HG02970 (cell line): ENCODE results near the gene TAS1R1.

Source experiments
- ATAC-seq: cut with Tn5 transposase; IDR thresholded peaks from one replicate; pipeline ENCODE4 v1.9.1; 2021; ENCODE audit warnings: mild to moderate bottlenecking, moderate library complexity, moderate number of reproducible peaks; ENCODE audit not compliant: unreplicated experiment, low FRiP score

TAS1R1 gene

DNA sequence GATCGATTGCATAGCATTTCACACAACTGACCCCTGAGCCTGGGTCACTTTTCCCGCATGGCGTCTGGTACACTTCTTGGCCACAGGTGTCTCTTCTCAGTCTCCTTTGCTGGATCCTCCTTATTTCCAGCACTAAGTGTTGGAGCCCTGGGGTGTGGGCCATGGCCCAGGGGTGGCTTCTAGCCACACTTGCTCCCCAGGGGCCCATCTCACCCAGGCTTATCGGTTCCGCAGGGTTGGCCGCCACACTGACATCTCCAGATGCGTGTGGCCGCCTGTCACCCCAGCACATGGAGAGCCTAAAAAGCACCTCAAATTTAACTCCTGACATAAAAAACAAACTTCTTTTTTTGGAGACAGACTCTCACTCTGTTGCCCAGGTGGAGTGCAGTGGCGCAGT is 71.9 kb downstream of the TAS1R1 start:
- ATAC-seq = no peak

DNA sequence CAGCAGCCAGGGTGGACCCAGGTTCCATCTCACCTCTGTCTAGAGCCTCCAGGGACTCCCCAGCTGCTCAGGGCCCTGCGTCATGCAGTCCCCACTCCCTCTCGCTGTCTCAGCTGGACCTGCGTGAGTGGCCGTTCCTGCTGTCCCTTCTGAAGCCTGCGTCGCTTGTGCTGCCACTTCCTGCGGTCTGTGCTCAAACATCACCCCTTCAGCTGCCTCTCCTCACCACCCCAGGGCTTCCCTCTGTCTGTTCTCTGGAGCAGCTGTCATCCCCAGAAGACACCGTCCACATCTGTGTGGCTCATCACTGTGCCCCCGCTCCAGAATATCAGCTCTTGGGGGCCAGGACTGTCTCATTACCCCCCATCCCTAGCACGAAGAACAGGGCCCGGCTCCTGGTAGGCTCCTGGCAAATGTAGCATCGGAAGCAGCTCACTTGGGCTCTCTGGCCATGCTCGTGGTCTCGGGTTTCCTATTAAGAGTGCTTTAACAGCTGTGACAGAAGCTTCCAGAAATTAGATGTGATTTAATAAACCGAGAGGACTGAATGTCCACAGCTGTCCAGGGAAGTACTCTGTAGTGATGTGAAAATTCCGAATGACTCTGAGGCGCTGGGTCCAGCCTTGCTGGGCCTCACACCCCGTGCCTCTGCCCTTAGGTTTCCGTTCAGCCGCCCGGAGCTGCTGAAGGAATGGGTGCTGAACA is 72.9 kb downstream of the TAS1R1 start:
- ATAC-seq = no peak

DNA sequence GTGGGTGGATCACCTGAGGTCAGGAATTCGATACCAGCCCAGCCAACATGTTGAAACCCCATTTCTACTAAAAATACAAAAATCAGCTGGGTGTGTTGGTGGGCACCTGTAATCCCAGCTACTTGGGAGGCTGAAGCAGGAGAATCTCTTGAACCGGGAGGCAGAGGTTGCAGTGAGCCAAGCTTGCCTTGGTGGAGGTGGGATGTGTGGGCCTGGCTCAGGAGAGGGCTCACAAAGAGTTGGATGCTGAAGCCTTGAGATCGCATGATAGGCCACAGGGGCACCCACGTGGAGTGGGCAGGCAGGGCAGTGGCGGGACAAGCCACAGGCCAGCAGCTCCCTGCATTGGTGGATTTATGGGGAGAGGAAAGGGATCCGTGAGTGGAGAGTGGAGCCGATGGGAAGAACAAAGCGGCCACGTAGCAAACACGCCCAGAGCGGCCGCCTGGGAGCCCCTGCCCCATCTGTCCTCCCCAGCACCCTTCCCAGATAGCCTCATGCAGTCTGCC is 73.9 kb downstream of the TAS1R1 start:
- ATAC-seq = no peak
